Thyroid gland (tissue), 4 donors: ENCODE results near the gene ARMC2. TPM values are rescaled to one million over a fixed set of nuclear protein-coding genes. Genes with fewer than 3 reads are reported as not detected.
A peak's percentile ranks its signal among the peaks of the same experiment; 100 is the strongest.

ENCODE experiments used
- DNase-seq, 2 donors: peaks; one replicate each; pipeline ENCODE4 v3.0.0-alpha.2; 2019
- H3K27ac ChIP-seq, 3 donors: fragments of 200-600 bp; sonication (generic); 1 replicate in 2 of 3; 2 replicates in 1 of 3; pipeline ENCODE4 v1.5.1; 2016 to 2019; ENCODE audit warnings: mild to moderate bottlenecking in 1 of 3, moderate library complexity in 1 of 3
- H3K27me3 ChIP-seq: fragments of 200-600 bp; sonication (generic); one replicate; pipeline ENCODE4 v1.5.1; 2019
- H3K36me3 ChIP-seq, 2 donors: fragments of 200-600 bp; sonication (generic); one replicate each; pipeline ENCODE4 v1.5.1; 2016 to 2019
- H3K4me1 ChIP-seq, 2 donors: fragments of 200-600 bp; sonication (generic); one replicate each; pipeline ENCODE4 v1.5.1; 2017 to 2019
- H3K4me3 ChIP-seq, 3 donors: fragments of 200-600 bp; sonication (generic); replicated peaks in 1 of 3; 1 replicate in 2 of 3; 2 replicates in 1 of 3; pipeline ENCODE4 v1.5.1; 2016; ENCODE audit warnings: mild to moderate bottlenecking in 1 of 3
- H3K9me3 ChIP-seq: fragments of 200-600 bp; sonication (generic); one replicate; pipeline ENCODE4 v1.5.1; 2017
- POLR2A ChIP-seq, 2 donors: fragments of 450-650 bp; IDR thresholded peaks; one replicate each; pipeline ENCODE4 v1.6.1; 2017; ENCODE audit warnings: antibody characterized with exemption in 2 of 2, mild to moderate bottlenecking in 2 of 2, moderate library complexity in 1 of 2
- WGBS, 2 donors: methylation state at CpG; one replicate each; pipeline ENCODE4 v1.1.5; 2017; 5-methylcytosine and 5-hydroxymethylcytosine counted together
- intact Hi-C: fragments of 100-400 bp; cut with DNase I; formaldehyde crosslinking; loops from one replicate; pipeline ENCODE4 v1.15.1; 2023
- total RNA-seq, 4 donors: library from RNA; depleted of rRNA; stranded (reverse); fragments of >200 nt; gene quantifications; one replicate each; pipeline ENCODE4 v1.2.3, GENCODE V29; 2016
- TF ChIP-seq, protein P1 (sequence below), 6 experiments: fragments of 200-600 bp in 3 of 6; fragments of 450-650 bp in 3 of 6; sonication (generic) in 3 of 6; IDR thresholded peaks; one replicate each; pipeline ENCODE4 v1.5.1; 2016 to 2019; ENCODE audit warnings: antibody characterized with exemption in 6 of 6, mild to moderate bottlenecking in 2 of 6, inconsistent platforms in 1 of 6, moderate library complexity in 1 of 6

Gene ARMC2
- total RNA-seq, 4 donors from 2014 or later: 5.2 to 9.3 (median 6.9) TPM

DNA sequence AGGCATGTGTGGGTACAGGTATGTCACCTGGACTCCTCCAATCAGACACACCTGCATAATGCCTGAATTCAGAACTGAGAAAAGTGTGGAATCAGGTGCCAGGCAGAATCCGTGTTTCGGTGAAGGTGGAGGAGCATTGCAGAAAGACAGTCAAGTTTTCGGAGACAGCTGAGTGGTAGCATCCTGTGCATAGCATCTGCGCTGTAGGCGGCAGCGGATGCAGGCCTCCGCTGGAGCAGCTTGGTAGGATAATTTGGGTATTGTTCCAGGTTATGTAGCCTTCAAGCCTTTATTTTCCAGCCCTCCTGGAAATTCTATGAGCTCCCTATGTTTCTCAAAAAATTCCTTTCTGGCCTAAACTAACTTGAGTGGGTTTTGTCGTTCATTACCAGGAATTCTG lies 15.5 kb upstream of the ARMC2 start:
- intact Hi-C loops: no loop called here
- H3K27me3 ChIP-seq: no peaks in the 10 kb centered on the region
- 95 to 98% methylated on average over 8 of the region's 8 CpGs for WGBS, 2 donors

DNA sequence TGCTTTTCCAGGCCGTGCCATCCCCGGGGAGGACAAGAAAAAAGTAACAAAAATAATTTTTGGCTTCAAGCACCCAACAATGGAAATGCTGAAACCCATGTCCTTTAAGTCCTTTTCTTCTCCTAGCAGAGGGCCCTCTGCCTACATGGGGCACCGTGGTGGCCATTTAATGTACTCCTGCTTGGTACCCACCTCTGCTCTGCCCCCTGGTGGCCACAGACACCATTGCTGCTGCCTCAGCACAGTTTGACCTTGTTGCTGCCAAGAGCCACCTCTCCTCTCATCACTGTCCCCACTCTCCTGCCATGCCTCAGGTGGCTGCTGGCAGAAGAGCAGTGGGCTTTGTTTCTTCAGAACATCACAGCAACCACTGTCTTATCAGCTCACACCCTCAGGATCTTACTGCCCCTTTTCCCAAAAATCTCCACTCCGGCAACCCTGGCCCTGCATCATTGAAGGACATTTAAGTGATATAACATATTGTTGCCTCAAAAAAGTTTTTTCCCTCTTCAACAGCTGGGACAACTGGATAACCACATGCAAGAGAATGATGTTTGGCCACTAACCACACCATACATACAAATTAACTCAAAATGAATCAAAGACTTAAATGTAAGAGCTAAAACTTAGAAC lies 12.9 kb upstream of the ARMC2 start:
- Histone ChIP-seq H3K4me3 (no peak overlapping the region), H3K27me3 (no peaks in the 10 kb centered on the region), H3K36me3 (no peaks in the 10 kb centered on the region), H3K4me1 (peaks cover 5 to 14% of the 10 kb centered on the region in 2 donors), H3K9me3 (no peaks in the 10 kb centered on the region), H3K27ac (no peak overlapping the region)
- TF ChIP-seq, protein P1, sequence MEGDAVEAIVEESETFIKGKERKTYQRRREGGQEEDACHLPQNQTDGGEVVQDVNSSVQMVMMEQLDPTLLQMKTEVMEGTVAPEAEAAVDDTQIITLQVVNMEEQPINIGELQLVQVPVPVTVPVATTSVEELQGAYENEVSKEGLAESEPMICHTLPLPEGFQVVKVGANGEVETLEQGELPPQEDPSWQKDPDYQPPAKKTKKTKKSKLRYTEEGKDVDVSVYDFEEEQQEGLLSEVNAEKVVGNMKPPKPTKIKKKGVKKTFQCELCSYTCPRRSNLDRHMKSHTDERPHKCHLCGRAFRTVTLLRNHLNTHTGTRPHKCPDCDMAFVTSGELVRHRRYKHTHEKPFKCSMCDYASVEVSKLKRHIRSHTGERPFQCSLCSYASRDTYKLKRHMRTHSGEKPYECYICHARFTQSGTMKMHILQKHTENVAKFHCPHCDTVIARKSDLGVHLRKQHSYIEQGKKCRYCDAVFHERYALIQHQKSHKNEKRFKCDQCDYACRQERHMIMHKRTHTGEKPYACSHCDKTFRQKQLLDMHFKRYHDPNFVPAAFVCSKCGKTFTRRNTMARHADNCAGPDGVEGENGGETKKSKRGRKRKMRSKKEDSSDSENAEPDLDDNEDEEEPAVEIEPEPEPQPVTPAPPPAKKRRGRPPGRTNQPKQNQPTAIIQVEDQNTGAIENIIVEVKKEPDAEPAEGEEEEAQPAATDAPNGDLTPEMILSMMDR (IDR thresholded peaks at IDR 0.05): peak; percentile 77 to 97 (median 93)
- no peak for TF ChIP-seq POLR2A (IDR thresholded peaks at IDR 0.05)
- DNase-seq: peak; percentile 88 to 89
- WGBS, 2 donors: 40 to 41% methylated on average over 4 of the region's 4 CpGs
- intact Hi-C loops: loop anchor here (5.0 kb wide), 2 partner anchors 278 to 293 kb away; no protein-coding TSS in a partner anchor

More for the DNA sequence above, 15.5 kb upstream of the ARMC2 start:
- Histone ChIP-seq H3K4me1 (peaks cover 0 to 10% of the 10 kb centered on the region in 2 donors), H3K27ac (no peak overlapping the region), H3K9me3 (no peaks in the 10 kb centered on the region), H3K36me3 (no peaks in the 10 kb centered on the region), H3K4me3 (no peak overlapping the region)
- no peak for TF ChIP-seq POLR2A (IDR thresholded peaks at IDR 0.05)
- TF ChIP-seq, protein P1 (IDR thresholded peaks at IDR 0.05): no peak
- DNase-seq: no peak

GRCh38 chr6:108836061-108836460 lies 12.2 kb upstream of the ARMC2 start:
- Histone ChIP-seq H3K4me3 (no peak overlapping the region), H3K27me3 (no peaks in the 10 kb centered on the region), H3K27ac (no peak overlapping the region), H3K36me3 (no peaks in the 10 kb centered on the region), H3K9me3 (no peaks in the 10 kb centered on the region), H3K4me1 (peaks cover 5 to 14% of the 10 kb centered on the region in 2 donors)
- no peak for TF ChIP-seq POLR2A (IDR thresholded peaks at IDR 0.05)
- TF ChIP-seq, protein P1 (IDR thresholded peaks at IDR 0.05): no peak
- no peak for DNase-seq
- intact Hi-C loops: loop anchor here (5.0 kb wide), 2 partner anchors 279 to 294 kb away; no protein-coding TSS in a partner anchor
- 93 to 95% methylated on average over 3 of the region's 3 CpGs for WGBS, 2 donors

GRCh38 chr6:108837236-108837971 lies 10.8 kb upstream of the ARMC2 start:
- DNase-seq: no peak
- H3K36me3 ChIP-seq: no peaks in the 10 kb centered on the region
- TF ChIP-seq, protein P1 (IDR thresholded peaks at IDR 0.05): no peak
- TF ChIP-seq POLR2A (IDR thresholded peaks at IDR 0.05): no peak
- H3K27me3 ChIP-seq: no peaks in the 10 kb centered on the region
- intact Hi-C loops: loop anchor here (5.0 kb wide), 2 partner anchors 280 to 295 kb away; no protein-coding TSS in a partner anchor
- H3K4me3 ChIP-seq: no peak overlapping the region
- no peak overlapping the region for H3K27ac ChIP-seq
- WGBS, 2 donors: 80 to 87% methylated on average over 4 of the region's 4 CpGs
- peaks cover 5 to 11% of the 10 kb centered on the region in 2 donors for H3K4me1 ChIP-seq
- no peaks in the 10 kb centered on the region for H3K9me3 ChIP-seq
